ENCODE results near the gene GNL3L. TPM values are rescaled to one million over a fixed set of nuclear protein-coding genes. Genes with fewer than 3 reads are reported as not detected.

The GNL3L gene
- total RNA-seq, 1 experiment from 2014 or later, result 63.6 TPM

- no peak for TF ChIP-seq ZNF532 (CRISPR knock-in tag; IDR thresholded peaks at IDR 0.05; ENCODE audit: borderline replicate concordance)
- TF ChIP-seq ZNF671 (CRISPR knock-in tag; IDR thresholded peaks at IDR 0.05), result no peak
- no peak for TF ChIP-seq AR (CRISPR knock-in tag; IDR thresholded peaks at IDR 0.05)
- TF ChIP-seq TP53 (CRISPR knock-in tag; IDR thresholded peaks at IDR 0.05), result no peak
- TF ChIP-seq MYBL2 (CRISPR knock-in tag; IDR thresholded peaks at IDR 0.05), result no peak
- TF ChIP-seq ERG (CRISPR knock-in tag; IDR thresholded peaks at IDR 0.05), result no peak
- no peak for TF ChIP-seq ZNF138 (CRISPR knock-in tag; conservative IDR thresholded peaks at IDR 0.05)
These were observed 34.1 kb upstream of the GNL3L start, which contains the start of gene FGD1 (continued) for GRCh38 chrX:54495814-54496516.

- peaks cover 48% of the 10 kb centered on the region for H3K4me1 Mint-ChIP-seq
- peaks cover 3% of the 10 kb centered on the region; the same call in 1 of the 2 replicates for H3K9me3 Mint-ChIP-seq
- ChIA-PET POLR2A (interaction anchor here (0.7 to 0.8 kb wide), 2 partner anchors 33 to 55 kb away, joined by 3 read pairs; partner anchors contain the start of gene GNL3L), CTCF (no interaction called here)
- peak overlapping the region; percentile 76 for H3K4me3 Mint-ChIP-seq
- DNase-seq (ENCODE audit: low spot score) (no peak), ATAC-seq (no peak)
- no peaks in the 10 kb centered on the region for H3K36me3 Mint-ChIP-seq
- H3K27me3 Mint-ChIP-seq (ENCODE audit: low read depth), result no peaks in the 10 kb centered on the region; the same call in 1 of the 2 replicates
- peak overlapping the region; percentile 89 for H3K27ac Mint-ChIP-seq
- TF ChIP-seq NR3C1 (CRISPR knock-in tag; conservative IDR thresholded peaks at IDR 0.05; ENCODE audit: low read depth), result no peak
- no peak for TF ChIP-seq NR2C2 (CRISPR knock-in tag; IDR thresholded peaks at IDR 0.05)
- no peak for TF ChIP-seq SMAD3 (CRISPR knock-in tag; IDR thresholded peaks at IDR 0.05; ENCODE audit: borderline replicate concordance)
- TF ChIP-seq MYBL2 (CRISPR knock-in tag; IDR thresholded peaks at IDR 0.05), result no peak
- TF ChIP-seq NFE2L1 (CRISPR knock-in tag; IDR thresholded peaks at IDR 0.05), result no peak
- TF ChIP-seq OVOL2 (CRISPR knock-in tag; IDR thresholded peaks at IDR 0.05; ENCODE audit: borderline replicate concordance), result no peak
- TF ChIP-seq AR (CRISPR knock-in tag; IDR thresholded peaks at IDR 0.05), result no peak
- no peak for TF ChIP-seq ESRRA (CRISPR knock-in tag; IDR thresholded peaks at IDR 0.05; ENCODE audit: borderline replicate concordance)
- no peak for TF ChIP-seq ZBTB43 (CRISPR knock-in tag; IDR thresholded peaks at IDR 0.05)
- no peak for TF ChIP-seq ZMAT4 (CRISPR knock-in tag; IDR thresholded peaks at IDR 0.05)
- TF ChIP-seq MXD4 (CRISPR knock-in tag; IDR thresholded peaks at IDR 0.05; ENCODE audit: borderline replicate concordance), result no peak
- TF ChIP-seq JUN (CRISPR knock-in tag; IDR thresholded peaks at IDR 0.05), result no peak
- TF ChIP-seq KAT7 (CRISPR knock-in tag; IDR thresholded peaks at IDR 0.05; ENCODE audit: borderline replicate concordance), result no peak
- no peak for TF ChIP-seq NFATC4 (CRISPR knock-in tag; IDR thresholded peaks at IDR 0.05)
- no peak for TF ChIP-seq CTCF (IDR thresholded peaks at IDR 0.05)
- no peak for TF ChIP-seq ZNF232 (CRISPR knock-in tag; IDR thresholded peaks at IDR 0.05)
These were observed 33.5 kb upstream of the GNL3L start for GRCh38 chrX:54496517-54496852.
